Gastroesophageal sphincter (tissue), 3 donors: ENCODE data around the gene MAML2.

Source experiments
- POLR2A ChIP-seq, 2 donors: fragments of 450-650 bp; IDR thresholded peaks; one replicate each; pipeline ENCODE4 v1.6.1; 2017; ENCODE audit warnings: antibody characterized with exemption in 2 of 2, mild to moderate bottlenecking in 2 of 2, moderate library complexity in 1 of 2
- TF ChIP-seq, protein P1 (sequence below), 4 experiments: fragments of 200-600 bp in 2 of 4; fragments of 450-650 bp in 2 of 4; sonication (generic) in 1 of 4; IDR thresholded peaks; one replicate each; pipeline ENCODE4 v1.5.1; 2017 to 2019; ENCODE audit warnings: antibody characterized with exemption in 4 of 4, mild to moderate bottlenecking in 2 of 4, moderate library complexity in 2 of 4

DNA sequence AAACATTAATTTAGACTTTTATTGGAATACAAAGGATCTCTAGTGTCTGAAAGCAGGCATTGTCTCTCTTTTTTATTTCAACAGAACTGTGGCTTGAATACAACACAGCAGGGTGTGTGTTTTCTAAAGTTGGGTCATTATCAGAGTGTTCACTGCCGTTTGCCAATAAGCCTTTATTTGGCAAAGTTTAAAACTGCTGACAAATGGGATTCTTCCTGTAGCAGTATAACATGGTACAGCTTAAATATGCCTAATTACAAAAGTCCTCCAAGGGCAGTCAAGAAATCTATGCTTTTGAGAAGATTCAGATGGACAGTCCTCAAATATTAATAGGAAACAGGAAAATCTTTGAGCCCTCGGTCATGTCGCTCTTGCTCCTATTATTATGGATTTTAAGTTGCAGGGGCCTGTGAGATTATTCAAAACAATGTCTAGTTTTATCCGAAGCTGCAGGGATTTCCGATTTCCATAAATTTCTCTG, 199.9 kb downstream of the MAML2 start:
- no peak for TF ChIP-seq POLR2A (IDR thresholded peaks at IDR 0.05)
- TF ChIP-seq, protein P1, sequence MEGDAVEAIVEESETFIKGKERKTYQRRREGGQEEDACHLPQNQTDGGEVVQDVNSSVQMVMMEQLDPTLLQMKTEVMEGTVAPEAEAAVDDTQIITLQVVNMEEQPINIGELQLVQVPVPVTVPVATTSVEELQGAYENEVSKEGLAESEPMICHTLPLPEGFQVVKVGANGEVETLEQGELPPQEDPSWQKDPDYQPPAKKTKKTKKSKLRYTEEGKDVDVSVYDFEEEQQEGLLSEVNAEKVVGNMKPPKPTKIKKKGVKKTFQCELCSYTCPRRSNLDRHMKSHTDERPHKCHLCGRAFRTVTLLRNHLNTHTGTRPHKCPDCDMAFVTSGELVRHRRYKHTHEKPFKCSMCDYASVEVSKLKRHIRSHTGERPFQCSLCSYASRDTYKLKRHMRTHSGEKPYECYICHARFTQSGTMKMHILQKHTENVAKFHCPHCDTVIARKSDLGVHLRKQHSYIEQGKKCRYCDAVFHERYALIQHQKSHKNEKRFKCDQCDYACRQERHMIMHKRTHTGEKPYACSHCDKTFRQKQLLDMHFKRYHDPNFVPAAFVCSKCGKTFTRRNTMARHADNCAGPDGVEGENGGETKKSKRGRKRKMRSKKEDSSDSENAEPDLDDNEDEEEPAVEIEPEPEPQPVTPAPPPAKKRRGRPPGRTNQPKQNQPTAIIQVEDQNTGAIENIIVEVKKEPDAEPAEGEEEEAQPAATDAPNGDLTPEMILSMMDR (IDR thresholded peaks at IDR 0.05): no peak
